AG04450 (cell line): Measurements from ENCODE around the gene FOXP2. TPM values are rescaled to one million over a fixed set of nuclear protein-coding genes. Genes with fewer than 3 reads are reported as not detected.

ENCODE experiments used
- CTCF ChIA-PET: fragments of 300-600, 350-600 bp; formaldehyde crosslinking; extraction: SDS; loops from one replicate; lab custom pipeline; 2022; ENCODE audit warnings: antibody characterized with exemption, inconsistent platforms; lab: Charles Lee
- POLR2A ChIA-PET: fragments of 350-600 bp; formaldehyde crosslinking; extraction: SDS; loops from one replicate; lab custom pipeline; 2021; ENCODE audit warnings: antibody characterized with exemption, inconsistent platforms; lab: Yijun Ruan, JAX
- DNase-seq: peaks from one replicate; pipeline ENCODE4 v3.0.0-alpha.2; 2011; ENCODE audit warnings: low read depth, low spot score
- H3K27ac ChIP-seq: one replicate; pipeline ENCODE4 v1.5.1; 2012; ENCODE audit warnings: low read depth, low read length, control low read depth
- H3K27me3 ChIP-seq: one replicate; pipeline ENCODE4 v1.6.0; 2012; ENCODE audit warnings: low read length; ENCODE audit not compliant: control insufficient read depth, insufficient read depth
- H3K4me3 ChIP-seq: 2 replicates; pipeline ENCODE4 v1.5.1; 2011; ENCODE audit warnings: mild to moderate bottlenecking, low read depth, low read length, control low read depth
- H3K9me3 ChIP-seq: 2 replicates; pipeline ENCODE4 v1.5.1; 2012; ENCODE audit warnings: low read length; ENCODE audit not compliant: control insufficient read depth, insufficient read depth
- polyA plus RNA-seq: library from polyadenylated mRNA; depleted of rRNA; stranded (reverse); fragments of >200 nt; gene quantifications from 2 replicates; pipeline ENCODE4 v1.2.3, GENCODE V29; 2011
- TF ChIP-seq, protein P1 (sequence below): IDR thresholded peaks from 2 replicates; pipeline ENCODE4 v1.5.1; 2011; ENCODE audit warnings: low read depth, low read length, control low read depth, inconsistent platforms

The FOXP2 gene
- polyA plus RNA-seq, 1 experiment = 2.8 TPM

DNA sequence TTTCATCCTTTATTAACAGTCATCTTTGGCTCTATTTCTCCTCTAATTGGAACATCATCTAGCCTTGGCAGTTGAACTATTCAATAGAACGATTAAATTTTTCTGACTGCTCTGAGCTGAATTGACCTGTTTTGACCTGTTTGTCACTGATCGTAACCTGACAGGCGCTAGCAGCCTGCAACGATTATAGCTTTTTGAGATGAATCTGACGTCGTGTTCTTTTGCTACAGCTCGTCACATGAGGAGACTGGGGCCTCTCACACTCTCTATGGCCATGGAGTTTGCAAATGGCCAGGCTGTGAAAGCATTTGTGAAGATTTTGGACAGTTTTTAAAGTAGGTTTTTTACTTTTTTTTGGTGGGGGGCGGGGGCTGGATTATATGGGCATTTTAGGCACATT lies 229.8 kb downstream of the FOXP2 start:
- H3K4me3 ChIP-seq = no peak overlapping the region
- H3K27me3 ChIP-seq = no peaks in the 10 kb centered on the region
- no peak for DNase-seq
- ChIA-PET POLR2A (no interaction called here), CTCF (no interaction called here)
- TF ChIP-seq, protein P1, sequence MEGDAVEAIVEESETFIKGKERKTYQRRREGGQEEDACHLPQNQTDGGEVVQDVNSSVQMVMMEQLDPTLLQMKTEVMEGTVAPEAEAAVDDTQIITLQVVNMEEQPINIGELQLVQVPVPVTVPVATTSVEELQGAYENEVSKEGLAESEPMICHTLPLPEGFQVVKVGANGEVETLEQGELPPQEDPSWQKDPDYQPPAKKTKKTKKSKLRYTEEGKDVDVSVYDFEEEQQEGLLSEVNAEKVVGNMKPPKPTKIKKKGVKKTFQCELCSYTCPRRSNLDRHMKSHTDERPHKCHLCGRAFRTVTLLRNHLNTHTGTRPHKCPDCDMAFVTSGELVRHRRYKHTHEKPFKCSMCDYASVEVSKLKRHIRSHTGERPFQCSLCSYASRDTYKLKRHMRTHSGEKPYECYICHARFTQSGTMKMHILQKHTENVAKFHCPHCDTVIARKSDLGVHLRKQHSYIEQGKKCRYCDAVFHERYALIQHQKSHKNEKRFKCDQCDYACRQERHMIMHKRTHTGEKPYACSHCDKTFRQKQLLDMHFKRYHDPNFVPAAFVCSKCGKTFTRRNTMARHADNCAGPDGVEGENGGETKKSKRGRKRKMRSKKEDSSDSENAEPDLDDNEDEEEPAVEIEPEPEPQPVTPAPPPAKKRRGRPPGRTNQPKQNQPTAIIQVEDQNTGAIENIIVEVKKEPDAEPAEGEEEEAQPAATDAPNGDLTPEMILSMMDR = no peak
- H3K27ac ChIP-seq = no peak overlapping the region
- no peaks in the 10 kb centered on the region for H3K9me3 ChIP-seq

DNA sequence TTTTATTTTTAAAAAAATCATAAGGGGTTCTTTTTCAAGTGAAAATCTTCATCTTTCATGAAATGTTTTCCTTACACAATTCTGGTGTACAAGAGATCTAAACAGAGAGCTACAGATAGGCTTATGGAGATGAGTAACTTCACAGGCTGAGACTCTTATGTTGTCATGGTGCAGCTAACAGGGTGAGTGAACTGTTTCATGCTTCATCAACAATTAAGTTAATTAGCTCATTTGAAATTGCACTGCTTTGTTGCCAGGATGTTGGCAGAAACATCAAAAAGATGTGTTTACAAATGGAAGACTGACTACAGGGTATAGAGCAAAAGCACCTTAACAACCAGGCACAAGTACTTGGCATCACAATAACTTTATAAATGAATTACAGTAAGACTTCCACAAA lies 230.8 kb downstream of the FOXP2 start:
- Histone ChIP-seq H3K27me3 (no peaks in the 10 kb centered on the region), H3K27ac (no peak overlapping the region), H3K9me3 (no peaks in the 10 kb centered on the region), H3K4me3 (no peak overlapping the region)
- POLR2A ChIA-PET = no interaction called here
- TF ChIP-seq, protein P1 = no peak
- DNase-seq = no peak
- CTCF ChIA-PET = interaction anchor here (1.2 kb wide), 1 partner anchor 19 kb away, joined by 6 read pairs; no protein-coding TSS in a partner anchor

DNA sequence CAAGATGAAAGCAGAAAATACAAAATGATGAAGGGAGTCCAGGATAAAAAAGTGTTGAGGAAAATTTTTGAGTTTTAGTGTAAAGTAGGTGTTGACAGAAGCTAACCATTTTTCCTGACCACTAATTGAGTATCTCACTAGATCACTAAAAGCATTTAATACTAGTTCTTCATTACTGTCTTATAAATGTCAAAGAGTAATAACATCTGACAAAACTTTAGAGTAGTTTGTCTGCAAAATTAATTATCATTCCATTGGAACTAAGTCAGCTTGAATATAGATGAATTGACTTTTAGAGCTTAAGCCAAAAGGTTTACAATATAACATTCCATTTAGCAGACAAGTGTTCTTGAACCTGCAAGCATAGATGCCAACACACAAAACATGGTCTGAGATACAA lies 232.9 kb downstream of the FOXP2 start:
- TF ChIP-seq, protein P1 = no peak
- H3K27ac ChIP-seq = no peak overlapping the region
- H3K27me3 ChIP-seq = no peaks in the 10 kb centered on the region
- DNase-seq = no peak
- ChIA-PET CTCF (interaction anchor here (0.7 kb wide), 1 partner anchor 54 kb away, joined by 3 read pairs; no protein-coding TSS in a partner anchor), POLR2A (no interaction called here)
- H3K4me3 ChIP-seq = no peak overlapping the region
- H3K9me3 ChIP-seq = no peaks in the 10 kb centered on the region

DNA sequence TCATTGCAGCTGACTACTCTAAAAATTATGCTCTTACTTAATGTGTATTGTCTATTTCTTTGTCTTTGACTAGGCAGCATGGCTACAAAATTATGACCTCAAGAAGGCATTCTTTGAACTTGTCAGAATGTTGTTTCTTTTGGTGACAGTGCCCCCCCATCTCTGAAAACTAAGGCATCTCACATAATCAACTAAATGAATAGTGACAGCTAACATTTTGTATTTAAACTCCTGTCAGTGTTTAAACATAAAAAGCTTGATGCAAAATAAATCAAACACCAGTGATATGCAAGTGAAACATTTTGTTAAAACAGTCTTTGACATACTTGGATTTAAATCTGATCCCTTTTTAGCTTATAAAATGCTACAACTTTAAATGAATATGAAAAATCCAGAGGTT lies 233.5 kb downstream of the FOXP2 start:
- TF ChIP-seq, protein P1 = no peak
- CTCF ChIA-PET = no interaction called here
- POLR2A ChIA-PET = no interaction called here
- no peaks in the 10 kb centered on the region for H3K9me3 ChIP-seq
- no peak for DNase-seq
- H3K27me3 ChIP-seq = no peaks in the 10 kb centered on the region
- no peak overlapping the region for H3K27ac ChIP-seq
- H3K4me3 ChIP-seq = no peak overlapping the region

DNA sequence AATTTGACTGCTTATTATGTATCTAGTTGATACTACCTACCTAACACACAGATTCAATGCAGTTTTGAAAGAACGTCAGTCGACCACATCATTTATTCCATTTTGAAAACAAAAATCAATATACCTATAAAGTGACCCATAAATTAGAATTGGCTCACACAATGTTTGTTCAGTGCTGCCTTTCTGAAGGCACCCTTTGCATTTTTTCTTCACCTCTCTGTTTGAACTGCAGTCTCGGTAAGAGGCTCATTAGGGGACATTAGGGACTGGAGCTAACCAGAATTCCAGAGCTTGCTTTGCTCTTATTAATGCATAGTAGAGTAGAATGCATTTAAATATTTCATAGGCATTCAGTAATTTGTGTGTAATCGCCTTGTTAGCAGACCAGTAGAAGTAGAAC lies 234.1 kb downstream of the FOXP2 start:
- Histone ChIP-seq H3K27ac (no peak overlapping the region), H3K9me3 (no peaks in the 10 kb centered on the region), H3K27me3 (no peaks in the 10 kb centered on the region), H3K4me3 (no peak overlapping the region)
- CTCF ChIA-PET = no interaction called here
- TF ChIP-seq, protein P1 = no peak
- POLR2A ChIA-PET = no interaction called here
- no peak for DNase-seq
